GM18951 (cell line): ENCODE results near the gene CTSH.
A peak's percentile ranks its signal among the peaks of the same experiment; 100 is the strongest.

Experiments
- POLR2A ChIP-seq: IDR thresholded peaks from 4 replicates; pipeline ENCODE4 v1.6.1; 2011; ENCODE audit warnings: mild to moderate bottlenecking; ENCODE audit not compliant: insufficient read length, insufficient read depth; ENCODE audit errors: extremely low read depth
- in situ Hi-C: fragments of 300-500 bp; cut with MboI; formaldehyde crosslinking; loops from one replicate; pipeline ENCODE4 v1.12.0; 2022; ENCODE audit warnings: low sequenced_read_pairs, mixed read lengths, inconsistent platforms; ENCODE audit not compliant: unreplicated experiment

Gene CTSH

GRCh38 chr15:78944669-78945407 lies at the start of gene CTSH:
Gene CTSH (minus strand): TSS chr15:78945046. CDS start chr15:78944981, 65 bp downstream.
- in situ Hi-C loops, result no loop called here
- peak; percentile 93 for TF ChIP-seq POLR2A

- in situ Hi-C loops, result no loop called here
- no peak for TF ChIP-seq POLR2A
These were observed 49.2 kb upstream of the CTSH start for GRCh38 chr15:78993931-78994530.

- in situ Hi-C loops, result no loop called here
- no peak for TF ChIP-seq POLR2A
These were observed 48.5 kb upstream of the CTSH start for GRCh38 chr15:78993257-78993930.

GRCh38 chr15:78992416-78993256 lies 47.8 kb upstream of the CTSH start:
- TF ChIP-seq POLR2A, result no peak
- in situ Hi-C loops, result no loop called here

GRCh38 chr15:78991879-78992278 lies 47.0 kb upstream of the CTSH start:
- no peak for TF ChIP-seq POLR2A
- in situ Hi-C loops, result no loop called here

GRCh38 chr15:78991476-78991875 lies 46.6 kb upstream of the CTSH start:
- no peak for TF ChIP-seq POLR2A
- in situ Hi-C loops, result no loop called here

GRCh38 chr15:78990278-78990677 lies 45.4 kb upstream of the CTSH start:
- TF ChIP-seq POLR2A, result no peak
- in situ Hi-C loops, result no loop called here

GRCh38 chr15:78989701-78990240 lies 44.9 kb upstream of the CTSH start:
- in situ Hi-C loops, result loop anchor here (10.0 kb wide), 1 partner anchor 75 kb away; no protein-coding TSS in a partner anchor
- TF ChIP-seq POLR2A, result no peak

GRCh38 chr15:78988361-78988911 lies 43.6 kb upstream of the CTSH start:
- in situ Hi-C loops, result loop anchor here (10.0 kb wide), 1 partner anchor 74 kb away; no protein-coding TSS in a partner anchor
- peak; percentile 7 for TF ChIP-seq POLR2A

GRCh38 chr15:78987556-78988360 lies 42.9 kb upstream of the CTSH start:
- TF ChIP-seq POLR2A, result no peak
- in situ Hi-C loops, result loop anchor here (10.0 kb wide), 1 partner anchor 73 kb away; no protein-coding TSS in a partner anchor

GRCh38 chr15:78985859-78986475 lies 41.1 kb upstream of the CTSH start:
- TF ChIP-seq POLR2A, result no peak
- in situ Hi-C loops, result loop anchor here (10.0 kb wide), 1 partner anchor 71 kb away; no protein-coding TSS in a partner anchor

GRCh38 chr15:78984041-78984440 lies 39.2 kb upstream of the CTSH start:
- TF ChIP-seq POLR2A, result no peak
- in situ Hi-C loops, result loop anchor here (10.0 kb wide), 1 partner anchor 69 kb away; no protein-coding TSS in a partner anchor
